HG02884 (cell line): ENCODE data around the gene DTX3.
"Not testable (repeated sequence)": the region's sequence is repeated elsewhere in the genome, so short reads cannot be mapped to it uniquely, and the experiment has no call there.

ENCODE experiments used
- ATAC-seq: cut with Tn5 transposase; IDR thresholded peaks from one replicate; pipeline ENCODE4 v1.9.1; 2021; ENCODE audit warnings: mild to moderate bottlenecking, moderate library complexity; ENCODE audit not compliant: unreplicated experiment

Gene DTX3

GRCh38 chr12:57631566-57632072, 27.0 kb downstream of the DTX3 start:
- no peak for ATAC-seq

- ATAC-seq = peak; percentile 31
These were observed 27.7 kb downstream of the DTX3 start for GRCh38 chr12:57632073-57632957.

GRCh38 chr12:57632958-57633840, 28.6 kb downstream of the DTX3 start, which contains the start of gene B4GALNT1:
Gene B4GALNT1 (minus strand): TSS chr12:57633201. CDS start chr12:57632132, 1,069 bp downstream.
- ATAC-seq = peak; percentile 52

DNA sequence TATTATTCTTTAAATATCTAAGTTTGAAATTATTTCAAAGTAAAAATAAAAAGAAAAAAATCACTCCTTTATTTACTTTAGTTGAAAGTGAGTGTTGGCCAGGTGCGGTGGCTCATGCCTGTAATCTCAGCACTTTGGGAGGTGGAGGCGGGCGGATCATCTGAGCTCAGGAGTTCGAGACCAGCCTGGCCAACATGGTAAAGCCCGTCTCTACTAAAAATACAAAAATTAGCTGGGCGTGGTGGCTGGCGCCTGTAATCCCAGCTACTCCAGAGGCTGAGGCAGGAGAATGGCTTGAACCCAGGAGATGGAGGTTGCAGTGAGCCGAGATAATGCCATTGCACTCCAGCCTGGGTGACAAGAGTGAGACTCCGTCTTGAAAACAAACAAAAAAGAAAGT, 32.1 kb downstream of the DTX3 start:
- ATAC-seq = not testable (repeated sequence)

- no peak for ATAC-seq
These were observed 32.7 kb downstream of the DTX3 start for GRCh38 chr12:57637364-57637763.

DNA sequence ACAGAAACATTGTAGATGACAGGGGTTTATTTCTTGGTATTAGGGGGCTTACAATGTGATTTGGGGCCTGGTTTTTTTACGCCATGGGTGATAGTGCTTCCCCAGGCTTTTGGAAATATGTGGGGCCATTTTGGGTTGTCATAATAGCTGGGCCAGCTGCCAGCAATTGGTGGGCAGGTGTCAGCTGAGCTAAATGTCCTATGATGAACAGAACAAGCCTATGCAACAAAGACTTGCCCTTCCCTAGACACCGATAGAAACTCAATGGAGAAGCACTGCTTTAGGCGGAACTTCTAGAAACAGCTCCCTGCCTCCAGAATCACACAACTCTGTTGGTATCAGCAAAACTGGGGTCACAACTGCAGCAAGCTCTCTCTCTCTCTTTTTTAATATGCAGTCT, 33.5 kb downstream of the DTX3 start:
- ATAC-seq = no peak

GRCh38 chr12:57640175-57641042, 35.8 kb downstream of the DTX3 start:
- ATAC-seq = no peak

DNA sequence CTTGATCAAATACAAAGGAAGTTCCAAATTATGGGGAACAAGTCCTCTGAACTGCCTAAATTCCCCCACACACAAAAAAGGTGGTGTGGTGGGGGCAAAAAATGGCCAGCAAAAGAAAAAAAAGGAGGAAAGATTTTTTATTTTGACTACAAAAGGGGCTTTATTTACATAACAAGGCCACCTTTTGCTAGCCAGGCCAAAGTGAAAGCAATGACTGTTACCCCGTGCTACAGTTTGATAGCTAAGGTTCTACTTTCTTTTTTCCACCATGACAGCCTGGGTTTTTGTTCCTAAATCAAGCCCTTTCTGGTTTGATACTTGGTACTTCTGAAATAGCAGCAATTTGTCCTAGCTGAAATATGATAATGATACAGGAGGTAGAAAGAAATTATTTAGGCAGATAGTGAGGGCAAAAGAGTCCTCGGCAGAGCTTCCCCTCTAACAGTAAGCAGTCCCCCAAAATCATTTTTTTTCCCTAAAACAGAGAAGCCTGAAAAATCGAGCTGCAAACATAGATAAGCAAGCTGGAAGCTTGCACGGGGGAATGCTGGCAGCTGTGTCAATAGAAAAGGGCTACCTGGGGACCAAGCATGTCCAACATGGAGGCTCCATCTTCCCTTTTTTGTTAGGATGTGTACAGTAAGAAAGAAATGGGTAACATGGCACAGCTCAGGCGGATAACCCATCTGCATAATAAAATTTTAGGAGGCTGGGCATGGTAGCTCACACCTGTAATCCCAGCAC, 37.2 kb downstream of the DTX3 start:
- no peak for ATAC-seq

- ATAC-seq = not testable (repeated sequence)
These were observed 41.5 kb downstream of the DTX3 start for GRCh38 chr12:57645990-57646658.

DNA sequence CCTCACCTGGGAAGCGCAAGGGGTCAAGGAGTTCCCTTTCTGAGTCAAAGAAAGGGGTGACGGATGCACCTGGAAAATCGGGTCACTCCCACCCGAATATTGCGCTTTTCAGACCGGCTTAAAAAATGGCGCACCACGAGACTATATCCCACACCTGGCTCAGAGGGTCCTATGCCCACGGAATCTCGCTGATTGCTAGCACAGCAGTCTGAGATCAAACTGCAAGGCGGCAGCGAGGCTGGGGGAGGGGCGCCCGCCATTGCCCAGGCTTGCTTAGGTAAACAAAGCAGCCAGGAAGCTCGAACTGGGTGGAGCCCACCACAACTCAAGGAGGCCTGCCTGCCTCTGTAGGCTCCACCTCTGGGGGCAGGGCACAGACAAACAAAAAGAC, 42.0 kb downstream of the DTX3 start:
- not testable (repeated sequence) for ATAC-seq

- no peak for ATAC-seq
These were observed 49.4 kb downstream of the DTX3 start for GRCh38 chr12:57654042-57654441.

- ATAC-seq = no peak
These were observed 51.1 kb downstream of the DTX3 start for GRCh38 chr12:57655541-57656240.

DNA sequence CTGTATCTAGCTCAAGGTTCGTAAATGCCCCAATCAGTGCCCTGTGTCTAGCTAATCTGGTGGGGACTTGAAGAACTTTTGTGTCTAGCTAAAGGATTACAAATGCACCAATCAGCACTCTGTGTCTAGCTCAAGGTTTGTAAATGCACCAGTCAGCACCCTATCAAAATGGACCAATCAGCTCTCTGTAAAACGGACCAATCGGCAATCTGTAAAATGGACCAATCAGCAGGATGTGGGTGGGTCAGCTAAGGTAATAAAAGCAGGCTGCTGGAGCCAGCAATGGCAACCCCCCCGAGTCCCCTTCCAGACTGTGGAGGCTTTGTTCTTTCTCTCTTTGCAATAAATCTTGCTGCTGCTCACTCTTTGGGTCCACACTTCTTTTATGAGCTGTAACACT, 51.8 kb downstream of the DTX3 start:
- ATAC-seq = not testable (repeated sequence)

GRCh38 chr12:57657744-57658143, 53.1 kb downstream of the DTX3 start:
- ATAC-seq = no peak

- no peak for ATAC-seq
These were observed 54.3 kb downstream of the DTX3 start for GRCh38 chr12:57658890-57659289.
